Upper lobe of right lung (tissue), 1 donor: ENCODE measurements around the gene GATAD2B. TPM values are rescaled to one million over a fixed set of nuclear protein-coding genes. Genes with fewer than 3 reads are reported as not detected.

Source experiments
- ATAC-seq: fragments of 200-7000 bp; cut with Tn5 transposase; one replicate; pipeline ENCODE4 v1.9.1; 2020; ENCODE audit warnings: mild to moderate bottlenecking, moderate library complexity
- DNase-seq: peaks from one replicate; pipeline ENCODE4 v3.0.0-alpha.2; 2020
- H3K27ac ChIP-seq: fragments of 200-600 bp; one replicate; pipeline ENCODE4 v1.8.0; 2022
- H3K27me3 ChIP-seq: fragments of 200-600 bp; one replicate; pipeline ENCODE4 v1.8.0; 2022; ENCODE audit warnings: mild to moderate bottlenecking
- H3K36me3 ChIP-seq: fragments of 200-600 bp; one replicate; pipeline ENCODE4 v1.8.0; 2022
- H3K4me1 ChIP-seq: fragments of 200-600 bp; one replicate; pipeline ENCODE4 v1.8.0; 2022
- H3K4me3 ChIP-seq: fragments of 200-600 bp; one replicate; pipeline ENCODE4 v1.8.0; 2022; ENCODE audit warnings: mild to moderate bottlenecking
- H3K9me3 ChIP-seq: fragments of 200-600 bp; one replicate; pipeline ENCODE4 v1.8.0; 2022
- CTCF ChIP-seq: fragments of 200-600 bp; IDR thresholded peaks from one replicate; pipeline ENCODE4 v1.8.0; 2022; ENCODE audit warnings: antibody characterized with exemption
- intact Hi-C: fragments of 100-400 bp; cut with DNase I; formaldehyde crosslinking; loops from one replicate; pipeline ENCODE4 v1.11.0; 2022
- total RNA-seq: library from RNA; stranded (reverse); fragmentation: NEBNext Ultra II Directional; extraction: Animal tissue kit (Norgen Biotek cat#: 25700); gene quantifications from one replicate; pipeline ENCODE4 v1.2.1, GENCODE V29; 2021
- donor health status: DM: no; HTN: yes; CAD: no; lungs with severe emphysema.

Gene GATAD2B
- total RNA-seq, 1 donor from 2014 or later: 55.1 TPM

- Histone ChIP-seq H3K27me3 (no peaks in the 10 kb centered on the region), H3K36me3 (no peaks in the 10 kb centered on the region), H3K27ac (no peak overlapping the region), H3K9me3 (no peaks in the 10 kb centered on the region), H3K4me3 (no peak overlapping the region), H3K4me1 (peaks cover 28% of the 10 kb centered on the region)
- intact Hi-C loops: no loop called here
- ATAC-seq: no peak
- DNase-seq: no peak
- TF ChIP-seq CTCF: no peak
These were observed 42.7 kb downstream of the GATAD2B start for GRCh38 chr1:153880024-153880423.

GRCh38 chr1:153877112-153877511 is 45.7 kb downstream of the GATAD2B start:
- no peak overlapping the region for H3K27ac ChIP-seq
- intact Hi-C loops: no loop called here
- peaks cover 27% of the 10 kb centered on the region for H3K4me1 ChIP-seq
- DNase-seq (no peak), ATAC-seq (no peak)
- H3K9me3 ChIP-seq: no peaks in the 10 kb centered on the region
- H3K36me3 ChIP-seq: no peaks in the 10 kb centered on the region
- no peak for TF ChIP-seq CTCF
- no peaks in the 10 kb centered on the region for H3K27me3 ChIP-seq
- no peak overlapping the region for H3K4me3 ChIP-seq

- Histone ChIP-seq H3K4me3 (no peak overlapping the region), H3K4me1 (peaks cover 9% of the 10 kb centered on the region), H3K9me3 (no peaks in the 10 kb centered on the region), H3K27ac (no peak overlapping the region), H3K36me3 (no peaks in the 10 kb centered on the region), H3K27me3 (no peaks in the 10 kb centered on the region)
- intact Hi-C loops: no loop called here
- ATAC-seq (no peak), DNase-seq (no peak)
- TF ChIP-seq CTCF: no peak
These were observed 49.8 kb downstream of the GATAD2B start for GRCh38 chr1:153872934-153873333.

GRCh38 chr1:153872331-153872730 is 50.4 kb downstream of the GATAD2B start:
- Histone ChIP-seq H3K9me3 (no peaks in the 10 kb centered on the region), H3K27me3 (no peaks in the 10 kb centered on the region), H3K36me3 (no peaks in the 10 kb centered on the region), H3K4me3 (no peak overlapping the region), H3K27ac (no peak overlapping the region), H3K4me1 (peaks cover 9% of the 10 kb centered on the region)
- TF ChIP-seq CTCF: no peak
- intact Hi-C loops: no loop called here
- ATAC-seq (no peak), DNase-seq (no peak)

- ATAC-seq: no peak
- intact Hi-C loops: no loop called here
- TF ChIP-seq CTCF: no peak
These were observed 53.3 kb downstream of the GATAD2B start for GRCh38 chr1:153869486-153869885.

More at GRCh38 chr1:153869486-153869885, 53.3 kb downstream of the GATAD2B start:
- DNase-seq: no peak
- no peaks in the 10 kb centered on the region for H3K36me3 ChIP-seq
- peaks cover 16% of the 10 kb centered on the region for H3K4me1 ChIP-seq
- no peak overlapping the region for H3K4me3 ChIP-seq
- H3K27me3 ChIP-seq: no peaks in the 10 kb centered on the region
- no peak overlapping the region for H3K27ac ChIP-seq
- no peaks in the 10 kb centered on the region for H3K9me3 ChIP-seq
